ENCODE results near the gene GCH1.

GCH1 gene

GRCh38 chr14:54808326-54809161 lies 94.1 kb downstream of the GCH1 start:
- Histone ChIP-seq H3K27ac (replicated peaks) (no peak overlapping the region), H3K4me3 (replicated peaks; ENCODE audit: insufficient read depth, low read length) (no peak overlapping the region), H3K27me3 (ENCODE audit: insufficient read depth, poor library complexity, severe bottlenecking) (peaks cover 7% of the 10 kb centered on the region)
- DNase-seq (ENCODE audit: low read depth in 1 of 2, low spot score in 1 of 2), result no peak
- no peak for TF ChIP-seq REST (IDR thresholded peaks at IDR 0.05; ENCODE audit: insufficient replicate concordance, low read depth)
- TF ChIP-seq POLR2AphosphoS5 (IDR thresholded peaks at IDR 0.05; ENCODE audit: low read depth), result no peak
- TF ChIP-seq, protein P1, sequence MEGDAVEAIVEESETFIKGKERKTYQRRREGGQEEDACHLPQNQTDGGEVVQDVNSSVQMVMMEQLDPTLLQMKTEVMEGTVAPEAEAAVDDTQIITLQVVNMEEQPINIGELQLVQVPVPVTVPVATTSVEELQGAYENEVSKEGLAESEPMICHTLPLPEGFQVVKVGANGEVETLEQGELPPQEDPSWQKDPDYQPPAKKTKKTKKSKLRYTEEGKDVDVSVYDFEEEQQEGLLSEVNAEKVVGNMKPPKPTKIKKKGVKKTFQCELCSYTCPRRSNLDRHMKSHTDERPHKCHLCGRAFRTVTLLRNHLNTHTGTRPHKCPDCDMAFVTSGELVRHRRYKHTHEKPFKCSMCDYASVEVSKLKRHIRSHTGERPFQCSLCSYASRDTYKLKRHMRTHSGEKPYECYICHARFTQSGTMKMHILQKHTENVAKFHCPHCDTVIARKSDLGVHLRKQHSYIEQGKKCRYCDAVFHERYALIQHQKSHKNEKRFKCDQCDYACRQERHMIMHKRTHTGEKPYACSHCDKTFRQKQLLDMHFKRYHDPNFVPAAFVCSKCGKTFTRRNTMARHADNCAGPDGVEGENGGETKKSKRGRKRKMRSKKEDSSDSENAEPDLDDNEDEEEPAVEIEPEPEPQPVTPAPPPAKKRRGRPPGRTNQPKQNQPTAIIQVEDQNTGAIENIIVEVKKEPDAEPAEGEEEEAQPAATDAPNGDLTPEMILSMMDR (IDR thresholded peaks at IDR 0.05; ENCODE audit: insufficient read depth, low read length), result no peak
- TF ChIP-seq SPI1 (IDR thresholded peaks at IDR 0.05; ENCODE audit: borderline replicate concordance, low read depth), result no peak
- no peak for TF ChIP-seq GABPA (IDR thresholded peaks at IDR 0.05; ENCODE audit: low read depth)

GRCh38 chr14:54807881-54808280 lies 94.7 kb downstream of the GCH1 start:
- no peak for DNase-seq (ENCODE audit: low read depth in 1 of 2, low spot score in 1 of 2)
- TF ChIP-seq, protein P1 (IDR thresholded peaks at IDR 0.05; ENCODE audit: insufficient read depth, low read length), result no peak
- TF ChIP-seq REST (IDR thresholded peaks at IDR 0.05; ENCODE audit: insufficient replicate concordance, low read depth) (no peak), GABPA (IDR thresholded peaks at IDR 0.05; ENCODE audit: low read depth) (no peak), SPI1 (IDR thresholded peaks at IDR 0.05; ENCODE audit: borderline replicate concordance, low read depth) (no peak), POLR2AphosphoS5 (IDR thresholded peaks at IDR 0.05; ENCODE audit: low read depth) (no peak)
- Histone ChIP-seq H3K27ac (replicated peaks) (no peak overlapping the region), H3K27me3 (ENCODE audit: insufficient read depth, poor library complexity, severe bottlenecking) (peaks cover 8% of the 10 kb centered on the region), H3K4me3 (replicated peaks; ENCODE audit: insufficient read depth, low read length) (no peak overlapping the region)

GRCh38 chr14:54807428-54807827 lies 95.2 kb downstream of the GCH1 start:
- Histone ChIP-seq H3K4me3 (replicated peaks; ENCODE audit: insufficient read depth, low read length) (no peak overlapping the region), H3K27me3 (ENCODE audit: insufficient read depth, poor library complexity, severe bottlenecking) (peaks cover 8% of the 10 kb centered on the region), H3K27ac (replicated peaks) (no peak overlapping the region)
- TF ChIP-seq GABPA (IDR thresholded peaks at IDR 0.05; ENCODE audit: low read depth) (no peak), SPI1 (IDR thresholded peaks at IDR 0.05; ENCODE audit: borderline replicate concordance, low read depth) (no peak), POLR2AphosphoS5 (IDR thresholded peaks at IDR 0.05; ENCODE audit: low read depth) (no peak), REST (IDR thresholded peaks at IDR 0.05; ENCODE audit: insufficient replicate concordance, low read depth) (no peak)
- TF ChIP-seq, protein P1 (IDR thresholded peaks at IDR 0.05; ENCODE audit: insufficient read depth, low read length), result no peak
- DNase-seq (ENCODE audit: low read depth in 1 of 2, low spot score in 1 of 2), result no peak

All from HL-60 (cell line).